ENCODE results near the gene NELFE.

Gene NELFE

DNA sequence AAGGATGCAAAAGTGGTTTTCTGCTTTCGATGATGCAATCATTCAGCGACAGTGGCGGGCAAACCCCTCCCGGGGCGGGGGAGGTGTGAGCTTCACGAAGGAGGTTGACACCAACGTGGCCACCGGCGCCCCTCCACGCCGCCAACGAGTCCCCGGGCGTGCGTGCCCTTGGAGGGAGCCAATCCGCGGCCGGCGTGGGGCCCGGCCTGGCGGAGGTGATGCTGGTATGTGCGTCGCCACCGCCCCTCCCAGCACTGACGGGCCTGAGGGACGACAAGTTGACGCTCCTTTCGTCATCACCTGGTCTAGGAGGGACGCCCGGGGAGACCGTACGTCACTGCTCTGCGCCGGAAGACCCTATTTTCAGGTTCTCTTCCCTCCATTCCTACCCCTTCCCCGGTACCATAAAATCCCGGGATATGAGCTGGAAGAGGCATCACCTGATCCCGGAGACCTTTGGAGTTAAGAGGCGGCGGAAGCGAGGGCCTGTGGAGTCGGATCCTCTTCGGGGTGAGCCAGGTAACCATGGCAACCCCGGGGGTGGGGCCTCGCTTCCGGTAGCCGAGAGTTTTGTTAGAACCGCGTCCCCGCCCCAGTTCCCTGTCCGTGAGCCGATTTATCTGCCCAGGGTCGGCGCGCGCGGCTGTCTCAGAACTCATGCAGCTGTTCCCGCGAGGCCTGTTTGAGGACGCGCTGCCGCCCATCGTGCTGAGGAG lies 13.4 kb upstream of the NELFE start, which contains the start of gene DXO:
Gene DXO, minus strand, starts transcription at position 146 of the 716 bp plus-strand sequence. CDS start 463 bp downstream, outside the sequence.
- peak; percentile 99 for DNase-seq

DNA sequence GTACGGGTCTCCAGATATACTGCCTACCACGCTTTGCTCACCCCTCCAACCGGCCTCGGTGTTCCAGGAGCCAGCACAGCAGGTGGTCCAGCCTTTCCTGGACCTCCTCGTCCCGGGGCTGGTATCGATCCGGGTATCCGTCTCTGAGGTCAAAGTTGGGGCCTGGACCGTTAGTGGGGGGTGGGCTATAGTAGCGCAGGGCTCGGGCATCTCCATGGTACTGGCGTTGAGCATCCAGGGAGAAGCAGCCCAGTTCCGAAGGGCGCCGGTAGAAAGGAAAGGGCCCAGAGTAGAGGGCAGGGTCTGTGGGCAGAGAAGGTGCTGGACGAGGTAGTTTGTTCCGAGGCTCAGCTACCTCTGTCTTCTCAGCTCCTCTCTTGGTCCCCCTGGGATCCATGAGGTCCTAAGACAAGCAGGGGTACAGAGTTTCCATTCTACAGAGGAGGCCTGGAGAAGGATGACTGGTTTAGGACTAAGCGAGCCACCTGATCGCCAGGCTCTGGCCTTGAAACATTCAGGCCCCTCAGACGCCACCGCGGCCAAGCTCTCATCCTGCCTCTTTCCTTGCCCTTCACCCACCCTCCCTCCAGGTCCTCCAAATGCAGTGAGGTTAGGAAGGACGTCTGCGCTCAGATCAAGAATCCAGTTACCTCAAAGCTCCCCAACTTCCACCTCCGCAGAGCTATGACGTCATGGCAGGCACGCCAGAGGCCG lies 12.7 kb upstream of the NELFE start:
- DNase-seq, result no peak

DNA sequence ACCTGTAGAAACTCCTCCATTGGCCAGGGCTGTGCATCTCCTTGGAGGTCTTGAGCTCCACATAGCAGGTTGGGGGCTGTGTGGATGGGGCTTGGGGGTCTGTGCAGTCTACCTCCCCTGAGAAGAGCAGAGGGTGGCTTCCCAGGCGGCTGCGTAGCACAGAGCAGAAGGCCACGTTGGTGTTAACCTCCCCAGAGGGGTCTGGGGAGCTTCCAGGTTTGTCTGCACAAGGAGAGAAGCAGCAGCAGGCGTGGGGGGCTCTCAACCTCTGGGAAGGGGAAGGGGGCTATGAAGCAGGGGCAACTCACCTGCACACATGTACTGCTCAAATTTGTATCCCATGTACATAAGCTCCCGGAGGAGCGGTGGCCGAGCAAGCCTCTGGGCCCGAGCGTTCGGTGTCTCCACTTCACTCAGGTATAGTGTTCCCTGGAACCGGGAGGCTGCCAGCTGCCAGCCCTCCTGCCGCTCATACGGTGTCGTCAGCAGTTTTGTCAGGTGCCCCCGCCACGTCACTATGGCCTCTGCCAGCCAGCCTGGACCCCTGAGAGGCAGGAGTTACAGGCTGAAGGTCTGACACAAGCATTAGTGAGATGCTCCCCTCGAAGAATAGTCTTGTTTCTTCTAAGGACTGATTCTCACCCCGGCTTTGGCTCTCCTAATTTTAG lies 12.0 kb upstream of the NELFE start:
- DNase-seq, result no peak

DNA sequence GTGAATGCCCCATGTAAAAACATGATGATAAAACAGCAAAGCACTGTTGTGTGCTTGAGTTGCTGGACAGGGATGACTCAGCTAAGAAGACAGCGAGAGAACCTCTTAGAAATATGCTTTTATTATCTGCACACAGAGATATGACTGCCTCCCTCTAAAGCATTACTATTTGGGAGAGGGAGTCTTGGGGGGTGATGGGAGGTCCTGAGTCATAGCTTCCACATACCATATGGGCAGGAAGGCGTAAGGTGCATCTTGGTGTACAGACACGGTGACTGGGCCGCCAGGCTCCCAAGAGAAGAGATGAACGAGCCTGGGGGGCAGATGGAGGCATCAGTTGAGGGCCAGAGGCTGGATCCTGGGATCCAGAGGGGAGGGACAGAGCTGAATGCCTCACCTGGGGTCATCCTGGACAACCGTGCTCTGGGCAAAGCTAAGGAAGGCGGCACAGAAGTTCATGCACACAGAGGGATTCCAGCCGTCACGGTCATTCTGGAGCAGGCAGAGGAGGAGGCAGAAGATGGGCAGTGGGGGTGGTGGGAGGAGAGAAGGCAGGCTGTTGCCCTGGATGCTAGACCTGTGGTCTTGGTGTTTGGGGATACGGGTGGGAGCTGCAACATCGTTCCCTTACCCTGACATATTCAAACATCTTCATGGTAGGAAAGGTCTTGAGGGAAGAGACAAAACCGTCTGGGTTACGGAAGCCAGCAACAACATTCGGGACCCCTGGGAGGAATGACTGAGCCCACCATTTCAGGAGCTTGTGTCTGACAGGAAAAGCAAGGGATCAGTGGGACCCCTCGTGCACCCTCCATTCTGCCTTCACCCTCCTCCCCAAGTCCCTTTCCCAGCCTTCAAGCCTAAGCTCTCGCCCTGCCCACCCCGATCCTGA lies 11.2 kb upstream of the NELFE start:
- DNase-seq, result no peak

DNA sequence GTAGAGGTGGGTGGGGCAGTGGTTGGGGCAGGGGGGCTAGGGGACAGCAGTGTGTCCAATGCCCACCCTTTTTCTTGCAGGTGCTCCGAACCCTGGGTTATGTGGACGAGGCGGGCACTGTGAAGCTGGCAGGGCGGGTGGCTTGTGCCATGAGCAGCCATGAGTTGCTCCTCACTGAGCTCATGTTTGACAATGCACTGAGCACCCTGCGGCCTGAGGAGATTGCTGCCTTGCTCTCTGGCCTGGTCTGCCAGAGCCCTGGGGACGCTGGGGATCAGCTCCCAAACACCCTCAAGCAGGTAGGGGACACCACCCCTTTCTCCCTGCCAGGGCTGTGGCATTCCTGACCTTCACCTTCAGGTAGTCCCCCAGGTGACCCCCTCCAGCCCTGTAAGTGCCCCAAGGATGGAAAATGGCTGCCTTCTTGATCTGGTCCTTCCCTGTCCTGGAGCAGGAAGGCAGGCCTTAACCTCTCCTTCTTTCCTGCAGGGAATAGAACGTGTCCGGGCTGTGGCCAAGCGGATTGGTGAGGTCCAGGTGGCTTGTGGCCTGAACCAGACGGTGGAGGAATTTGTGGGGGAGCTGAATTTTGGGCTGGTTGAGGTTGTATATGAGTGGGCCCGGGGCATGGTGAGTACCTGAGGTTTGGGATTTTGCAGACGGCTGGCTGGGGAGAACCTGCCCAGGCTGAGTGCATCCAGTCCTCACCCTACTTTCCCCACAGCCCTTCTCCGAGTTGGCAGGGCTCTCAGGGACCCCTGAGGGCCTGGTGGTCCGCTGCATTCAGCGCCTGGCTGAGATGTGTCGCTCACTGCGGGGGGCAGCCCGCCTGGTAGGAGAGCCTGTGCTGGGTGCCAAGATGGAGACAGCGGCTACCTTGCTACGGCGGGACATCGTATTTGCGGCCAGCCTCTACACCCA lies 10.3 kb upstream of the NELFE start:
- DNase-seq, result no peak

DNA sequence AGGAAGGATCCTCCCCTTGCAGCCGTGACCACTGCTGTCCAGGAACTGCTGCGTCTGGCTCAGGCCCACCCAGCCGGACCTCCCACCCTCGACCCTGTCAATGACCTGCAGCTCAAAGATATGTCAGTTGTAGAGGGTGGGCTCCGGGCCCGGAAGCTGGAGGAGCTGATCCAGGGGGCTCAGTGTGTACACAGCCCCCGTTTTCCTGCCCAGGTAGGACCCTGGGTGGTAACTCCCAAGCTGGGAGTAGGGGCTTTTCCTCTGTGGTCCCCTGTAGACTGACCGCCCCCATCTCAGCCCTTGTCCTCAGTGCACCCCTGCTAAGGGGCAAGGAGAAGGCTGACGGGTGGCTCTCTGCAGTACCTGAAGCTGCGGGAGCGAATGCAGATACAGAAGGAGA lies 9.6 kb upstream of the NELFE start:
- no peak for DNase-seq

DNA sequence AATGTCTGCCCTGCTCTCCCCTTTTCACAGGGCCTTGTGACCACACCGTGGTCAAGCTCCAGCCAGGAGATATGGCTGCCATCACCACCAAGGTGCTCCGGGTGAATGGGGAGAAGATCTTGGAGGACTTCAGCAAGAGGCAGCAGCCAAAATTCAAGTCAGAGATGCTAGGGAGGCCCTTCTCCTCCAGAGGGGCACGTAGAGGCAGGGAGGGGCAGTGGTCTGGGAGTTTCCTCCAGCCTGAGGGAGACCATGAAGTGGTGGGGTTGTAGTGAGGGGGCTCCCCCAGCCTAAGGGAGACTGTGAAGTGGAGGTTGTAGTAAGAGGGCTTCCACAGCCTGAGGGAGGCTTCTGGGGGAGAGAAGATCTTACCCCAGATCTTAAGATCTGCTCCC lies 9.2 kb upstream of the NELFE start:
- no peak for DNase-seq

DNA sequence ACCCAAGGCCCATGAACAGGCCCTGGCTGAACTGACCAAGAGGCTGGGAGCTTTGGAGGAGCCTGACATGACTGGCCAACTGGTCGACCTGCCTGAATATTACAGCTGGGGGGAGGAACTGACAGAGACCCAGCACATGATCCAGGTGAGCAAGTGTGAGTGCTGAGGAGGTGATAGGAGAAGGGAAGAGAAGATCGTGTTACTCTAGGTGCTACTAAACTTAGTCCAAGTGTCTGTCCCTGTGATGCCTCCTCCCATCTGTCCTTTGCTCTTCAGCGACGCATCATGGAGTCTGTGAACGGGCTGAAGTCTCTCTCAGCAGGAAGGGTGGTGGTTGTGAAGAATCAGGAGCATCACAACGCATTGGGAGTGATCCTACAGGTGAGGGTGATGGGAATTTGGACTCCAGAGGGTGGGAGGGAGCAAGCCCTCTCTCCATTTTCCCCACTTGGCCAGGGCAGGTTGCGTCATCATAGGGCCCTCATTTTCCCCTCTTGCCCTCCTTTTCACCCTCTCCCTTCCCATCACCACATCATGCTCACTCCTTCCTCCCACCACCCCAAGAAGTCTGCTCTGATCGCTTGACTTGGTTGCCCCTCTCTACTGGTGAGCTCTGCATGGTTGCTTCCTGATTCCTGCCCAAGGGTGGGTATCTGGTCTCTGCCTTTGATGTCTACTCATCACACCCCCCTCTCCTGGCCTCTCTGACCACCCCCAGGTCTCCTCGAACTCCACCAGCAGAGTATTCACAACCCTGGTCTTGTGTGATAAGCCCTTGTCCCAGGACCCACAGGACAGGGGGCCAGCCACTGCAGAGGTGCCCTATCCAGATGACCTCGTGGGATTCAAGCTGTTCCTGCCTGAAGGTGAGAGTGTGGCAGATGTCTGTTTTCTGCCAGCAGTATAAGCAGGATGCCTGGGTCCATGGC lies 8.5 kb upstream of the NELFE start:
- no peak for DNase-seq

DNA sequence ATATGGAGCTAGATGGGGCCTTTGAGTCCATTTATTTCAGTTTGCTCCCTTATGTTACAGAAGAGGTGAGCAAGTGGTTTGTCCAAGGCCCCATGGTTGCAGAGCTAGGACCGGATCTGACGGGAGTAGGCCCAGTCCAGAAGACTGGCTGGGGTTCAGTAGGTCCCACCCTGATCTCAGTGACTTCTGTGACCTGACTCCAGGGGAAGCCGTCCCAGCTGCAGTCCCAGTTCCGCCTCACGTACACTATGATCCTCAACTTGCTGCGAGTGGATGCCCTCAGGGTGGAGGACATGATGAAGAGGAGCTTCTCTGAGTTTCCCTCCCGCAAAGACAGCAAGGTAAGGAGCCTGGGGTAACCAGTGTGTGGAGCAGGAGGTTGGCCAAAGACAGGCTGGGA lies 7.7 kb upstream of the NELFE start:
- DNase-seq, result no peak

DNA sequence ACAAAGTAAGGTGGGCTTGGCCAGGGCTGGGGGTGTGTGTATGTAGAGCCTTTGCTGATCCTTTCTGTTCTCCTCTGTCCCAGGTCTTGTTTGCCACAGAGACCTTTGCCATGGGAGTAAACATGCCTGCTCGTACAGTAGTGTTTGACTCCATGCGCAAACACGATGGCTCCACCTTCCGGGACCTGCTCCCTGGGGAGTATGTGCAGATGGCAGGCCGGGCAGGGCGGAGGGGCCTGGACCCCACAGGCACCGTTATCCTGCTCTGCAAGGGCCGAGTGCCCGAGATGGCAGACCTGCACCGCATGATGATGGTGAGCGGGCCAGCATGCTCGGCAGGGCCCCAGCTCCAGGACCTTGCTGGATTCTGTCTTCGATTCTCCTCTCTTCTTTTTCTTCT lies 6.9 kb upstream of the NELFE start:
- no peak for DNase-seq

DNA sequence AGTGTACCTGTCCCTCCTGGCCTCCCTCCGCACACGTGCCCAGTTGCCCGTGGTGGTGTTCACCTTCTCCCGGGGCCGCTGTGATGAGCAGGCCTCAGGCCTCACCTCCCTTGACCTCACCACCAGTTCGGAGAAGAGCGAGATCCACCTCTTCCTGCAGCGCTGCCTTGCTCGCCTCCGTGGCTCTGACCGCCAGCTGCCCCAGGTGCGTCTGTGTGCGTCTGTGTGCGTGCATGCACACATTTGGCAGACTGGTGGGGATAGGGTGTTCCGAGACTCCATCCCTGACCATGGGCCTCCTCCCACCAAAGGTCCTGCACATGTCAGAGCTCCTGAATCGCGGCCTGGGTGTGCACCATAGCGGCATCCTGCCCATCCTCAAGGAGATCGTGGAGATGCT lies 5.2 kb upstream of the NELFE start:
- no peak for DNase-seq

DNA sequence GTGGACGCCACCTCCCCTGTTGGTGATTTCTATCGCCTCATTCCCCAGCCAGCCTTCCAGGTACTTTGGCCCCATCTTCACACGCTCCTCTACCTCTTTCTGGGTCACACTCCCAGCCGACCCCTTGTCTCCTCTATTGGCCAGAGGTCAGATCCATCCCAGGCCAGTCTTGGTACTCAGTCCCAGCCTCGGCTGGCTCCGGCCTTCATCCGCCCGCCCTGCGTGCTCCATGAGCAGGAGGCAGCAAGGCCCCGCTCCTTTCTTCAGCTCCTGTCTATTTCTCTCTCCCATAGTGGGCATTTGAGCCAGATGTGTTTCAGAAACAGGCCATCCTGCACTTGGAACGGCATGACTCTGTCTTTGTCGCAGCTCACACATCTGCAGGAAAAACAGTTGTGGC lies 2.8 kb upstream of the NELFE start:
- DNase-seq, result no peak

DNA sequence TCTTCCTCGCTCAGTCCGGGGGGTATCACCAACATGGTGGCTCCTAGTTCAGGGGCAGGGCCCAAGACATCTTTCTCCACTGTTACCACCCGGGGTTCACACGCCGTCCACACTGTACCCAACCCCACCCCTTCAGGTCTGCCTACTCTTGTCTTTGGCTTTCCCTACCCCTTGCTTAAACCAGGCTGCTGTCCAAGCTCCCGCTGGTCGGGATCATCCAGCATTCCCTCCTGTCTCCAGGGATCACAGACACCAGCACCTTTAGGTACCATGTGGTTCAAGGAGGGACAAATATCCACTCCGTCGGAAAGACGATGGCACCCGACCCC lies 395 bp downstream of the NELFE start:
- no peak for DNase-seq

DNA sequence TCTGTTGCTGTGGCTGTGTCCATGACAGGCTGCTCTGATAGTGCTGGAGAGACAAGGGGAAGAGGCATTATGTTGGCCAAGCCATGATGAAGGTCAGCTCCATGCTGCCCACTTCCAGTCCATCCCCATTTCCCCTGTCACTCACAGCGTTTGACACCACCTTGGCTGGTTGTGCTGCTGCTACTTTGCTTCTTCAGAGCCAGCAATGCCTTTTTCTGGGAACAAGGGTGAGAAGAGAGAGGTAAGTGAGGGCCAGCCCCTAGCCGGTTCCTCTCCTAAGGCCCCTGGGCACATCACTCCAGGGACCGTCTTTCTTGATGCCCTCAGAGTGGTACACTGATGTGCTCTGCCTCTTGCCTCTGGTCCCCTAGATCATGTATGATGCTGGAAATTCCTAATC lies 2.0 kb downstream of the NELFE start:
- DNase-seq, result no peak

DNA sequence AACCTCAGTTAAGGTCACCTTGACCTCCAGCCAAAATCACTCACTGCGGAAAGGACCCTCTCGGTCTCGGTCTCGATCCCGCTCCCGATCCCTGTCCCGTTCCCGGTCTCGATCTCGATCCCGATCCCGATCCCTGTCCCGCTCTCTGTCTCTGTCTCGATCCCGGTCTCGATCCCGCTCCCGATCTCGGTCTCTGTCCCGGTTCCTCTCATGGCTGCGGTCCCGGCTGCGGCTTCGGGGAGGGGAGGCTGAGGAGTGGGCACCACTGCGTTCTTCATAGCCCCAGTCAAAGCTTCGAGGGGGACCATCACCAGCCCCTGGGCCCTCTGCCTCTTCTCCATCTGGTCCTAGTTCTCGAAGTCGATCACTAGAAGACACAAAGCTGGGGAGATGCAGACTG lies 4.3 kb downstream of the NELFE start:
- DNase-seq, result no peak

DNA sequence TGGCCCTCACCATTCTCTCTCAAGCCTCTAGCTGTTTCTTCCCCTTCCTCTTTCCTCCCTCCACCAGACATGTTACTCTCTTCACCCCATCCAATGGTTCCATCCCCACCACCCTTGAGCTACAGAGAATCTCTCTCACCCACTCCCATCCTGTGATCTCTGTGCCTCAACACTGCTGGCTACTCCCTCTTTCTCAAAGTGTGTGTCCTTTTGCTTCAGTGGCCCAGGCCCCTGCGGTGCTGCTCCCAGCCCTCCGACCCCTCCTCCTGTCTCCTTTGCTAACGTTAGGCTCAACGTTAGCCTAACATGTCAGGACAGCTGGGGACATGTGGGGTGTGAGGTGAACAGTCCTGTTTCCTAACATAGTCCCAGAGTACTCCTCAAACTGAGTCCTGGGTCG lies 5.9 kb downstream of the NELFE start:
- DNase-seq, result no peak

DNA sequence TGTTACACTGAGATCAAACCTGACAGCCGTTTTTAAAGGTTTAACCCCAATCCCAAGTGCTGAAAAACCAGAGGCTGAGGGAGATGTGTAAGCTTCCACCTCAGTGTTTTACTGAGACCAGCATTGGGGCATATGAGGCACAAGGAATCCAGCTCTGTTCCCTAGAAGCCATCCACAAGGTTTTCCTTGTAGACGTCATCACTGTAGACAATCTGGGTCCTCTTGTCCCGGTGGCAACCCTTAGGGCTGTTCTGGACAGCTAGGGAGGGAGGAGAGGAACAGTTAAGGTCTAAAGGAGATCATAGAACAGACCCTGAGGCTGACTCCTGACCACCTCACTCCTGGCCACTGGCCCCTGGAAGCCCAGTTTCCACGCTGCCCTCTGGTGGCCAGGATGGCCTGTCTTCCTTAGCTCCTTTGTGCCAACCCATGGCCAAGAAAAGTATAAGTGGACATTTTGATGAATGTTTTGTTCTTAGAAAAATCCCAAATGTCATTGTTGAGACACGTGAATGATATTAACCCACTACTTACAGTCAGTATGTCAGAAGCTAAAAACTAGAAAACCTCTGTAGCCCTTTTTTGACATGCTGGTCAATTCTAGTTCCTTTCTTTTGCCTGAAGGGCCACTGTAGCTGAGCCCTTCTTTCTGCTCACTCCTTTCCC lies 6.5 kb downstream of the NELFE start:
- no peak for DNase-seq

DNA sequence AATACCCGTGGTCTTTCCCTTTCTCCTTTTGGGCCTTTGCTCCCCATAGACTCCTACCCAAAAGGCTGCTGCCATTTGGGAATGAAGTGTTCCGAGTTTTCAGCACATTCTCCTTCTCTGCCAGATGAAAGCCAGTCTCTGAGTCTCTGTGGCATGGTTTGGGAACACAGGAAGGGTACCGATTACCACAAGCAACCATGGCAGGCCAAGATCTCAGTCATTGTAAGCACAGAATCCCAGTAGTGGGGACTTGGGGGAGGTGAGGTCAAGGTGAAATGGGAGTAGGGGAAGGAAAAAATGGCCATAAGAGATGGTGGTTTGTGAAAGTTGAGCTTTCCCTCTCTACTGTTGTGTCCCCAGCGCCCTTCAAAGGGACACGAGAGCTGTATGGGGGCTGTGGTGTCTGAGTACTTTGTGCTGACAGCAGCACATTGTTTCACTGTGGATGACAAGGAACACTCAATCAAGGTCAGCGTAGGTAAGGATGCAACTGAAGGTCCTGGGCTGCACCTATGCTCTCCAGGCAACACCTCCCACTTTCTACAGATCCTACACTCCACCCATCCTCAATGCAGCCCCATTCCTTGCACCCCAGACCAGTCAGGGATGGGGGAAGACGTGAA lies 8.7 kb downstream of the NELFE start:
- no peak for DNase-seq

DNA sequence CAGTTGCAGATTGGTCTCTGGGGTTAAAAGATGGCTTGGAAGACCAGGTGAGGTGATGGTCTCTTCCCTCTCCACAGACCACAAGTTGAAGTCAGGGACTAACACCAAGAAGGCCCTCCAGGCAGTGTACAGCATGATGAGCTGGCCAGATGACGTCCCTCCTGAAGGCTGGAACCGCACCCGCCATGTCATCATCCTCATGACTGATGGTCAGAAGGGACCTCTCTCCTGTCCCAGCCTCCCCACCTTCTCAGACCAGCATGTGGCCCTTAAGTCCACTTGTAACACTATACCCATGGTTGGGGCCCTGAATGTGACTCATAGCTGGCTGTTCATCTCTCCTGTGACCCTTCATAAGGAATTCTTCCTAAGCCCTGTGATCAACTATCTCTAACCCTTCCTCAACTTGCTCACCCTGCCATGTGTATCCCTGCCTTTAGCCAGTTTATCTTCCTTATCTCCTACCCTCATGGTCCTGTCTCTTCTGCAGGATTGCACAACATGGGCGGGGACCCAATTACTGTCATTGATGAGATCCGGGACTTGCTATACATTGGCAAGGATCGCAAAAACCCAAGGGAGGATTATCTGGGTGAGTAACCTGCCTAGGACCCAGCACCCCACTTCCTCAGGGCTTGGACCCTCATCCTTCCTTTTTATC lies 9.9 kb downstream of the NELFE start:
- DNase-seq, result no peak

Measured in right forelimb (tissue), 1 donor.